Small intestine (tissue), 7 donors: ENCODE measurements around the gene CUL3. TPM values are rescaled to one million over a fixed set of nuclear protein-coding genes. Genes with fewer than 3 reads are reported as not detected.
"Not testable (repeated sequence)": the region's sequence is repeated elsewhere in the genome, so short reads cannot be mapped to it uniquely, and the experiment has no call there.

Source experiments
- DNase-seq, 2 donors: peaks; one replicate each; pipeline versions ENCODE4 v3.0.0 to v3.0.0-alpha.2; 2013
- FAIRE-seq: peaks from 2 replicates; lab custom pipeline; 2012; peaks lifted over from hg19 to GRCh38; lab: Jason Lieb, UNC
- H3K27ac ChIP-seq, 3 donors: one replicate each; pipeline ENCODE4 v1.5.1; 2013; ENCODE audit warnings: low read length in 2 of 3, mild to moderate bottlenecking in 2 of 3, control low read depth in 1 of 3, inconsistent platforms in 1 of 3, low read depth in 1 of 3, moderate library complexity in 1 of 3
- H3K27me3 ChIP-seq, 3 donors: one replicate each; pipeline ENCODE4 v1.6.1; 2013; ENCODE audit warnings: low read length in 3 of 3, inconsistent platforms in 1 of 3; ENCODE audit not compliant: control insufficient read depth in 3 of 3, insufficient read depth in 3 of 3
- H3K36me3 ChIP-seq, 3 donors: one replicate each; pipeline ENCODE4 v1.6.1; 2013; ENCODE audit warnings: low read length in 3 of 3, inconsistent platforms in 1 of 3, low read depth in 1 of 3, mild to moderate bottlenecking in 1 of 3, moderate library complexity in 1 of 3; ENCODE audit not compliant: control insufficient read depth in 3 of 3, insufficient read depth in 2 of 3
- H3K4me1 ChIP-seq, 3 donors: one replicate each; pipeline ENCODE4 v1.6.1; 2013; ENCODE audit warnings: low read length in 2 of 3, inconsistent platforms in 1 of 3, low read depth in 1 of 3, mild to moderate bottlenecking in 1 of 3, moderate library complexity in 1 of 3; ENCODE audit not compliant: control insufficient read depth in 3 of 3, insufficient read depth in 2 of 3
- H3K4me3 ChIP-seq, 3 donors: one replicate each; pipeline ENCODE4 v1.5.1; 2013; ENCODE audit warnings: low read length in 3 of 3, control low read depth in 1 of 3, inconsistent platforms in 1 of 3, low read depth in 1 of 3, mild to moderate bottlenecking in 1 of 3, moderate library complexity in 1 of 3
- H3K9me3 ChIP-seq, 2 donors: one replicate each; pipeline ENCODE4 v1.6.1; 2013; ENCODE audit warnings: low read depth in 1 of 2, low read length in 1 of 2; ENCODE audit not compliant: control insufficient read depth in 2 of 2, insufficient read depth in 1 of 2
- WGBS, 3 donors: extraction: QIAGEN DNeasy Blood & Tissue Kit; methylation state at CpG; one replicate each; pipeline ENCODE4 v1.1.7; 2013; 5-methylcytosine and 5-hydroxymethylcytosine counted together
- polyA plus RNA-seq, 4 donors: library from polyadenylated mRNA; stranded (reverse) in 3 of 4; unstranded in 1 of 4; fragments of 200-250 nt in 3 of 4; fragments of 120-200 nt in 1 of 4; gene quantifications; one replicate each; pipeline versions ENCODE4 v1.2.1 to v1.2.3, GENCODE V29; 2013
- donor health status: healthy with polysubstance abuse.
- donor health status: control.
- donor health status: control.
- donor health status: Bipolar disorder and iron deficiency.
- donor health status: healthy.

CUL3 gene
- polyA plus RNA-seq, 4 donors: 56.7 to 102 (median 77.6) TPM

GRCh38 chr2:224524657-224525056, 60.5 kb downstream of the CUL3 start:
- Histone ChIP-seq H3K27ac (peak overlapping the region in 2 of 3 donors; percentile 64 to 85), H3K4me1 (peaks cover 0 to 16% (median 5%) of the 10 kb centered on the region in 3 donors)
- FAIRE-seq: no peak

GRCh38 chr2:224523626-224524577, 61.3 kb downstream of the CUL3 start:
- H3K4me1 ChIP-seq: peaks cover 0 to 16% (median 5%) of the 10 kb centered on the region in 3 donors
- peak in 1 of 2 donors; percentile 19 for DNase-seq
- 70 to 85% (median 77%) methylated on average over 6 of the region's 6 CpGs for WGBS, 3 donors
- H3K4me3 ChIP-seq: no peak overlapping the region
- peaks cover 0 to 2% (median 0%) of the 10 kb centered on the region in 3 donors for H3K36me3 ChIP-seq
- peak overlapping the region in 2 of 3 donors; percentile 64 to 85 for H3K27ac ChIP-seq
- H3K9me3 ChIP-seq: no peaks in the 10 kb centered on the region
- FAIRE-seq: no peak
- no peaks in the 10 kb centered on the region for H3K27me3 ChIP-seq

More at GRCh38 chr2:224524657-224525056, 60.5 kb downstream of the CUL3 start:
- WGBS, 3 donors: 63 to 73% (median 69%) methylated on average over 2 of the region's 2 CpGs
- Histone ChIP-seq H3K4me3 (no peak overlapping the region), H3K9me3 (no peaks in the 10 kb centered on the region), H3K36me3 (peaks cover 0 to 2% (median 0%) of the 10 kb centered on the region in 3 donors), H3K27me3 (no peaks in the 10 kb centered on the region)
- DNase-seq: no peak

DNA sequence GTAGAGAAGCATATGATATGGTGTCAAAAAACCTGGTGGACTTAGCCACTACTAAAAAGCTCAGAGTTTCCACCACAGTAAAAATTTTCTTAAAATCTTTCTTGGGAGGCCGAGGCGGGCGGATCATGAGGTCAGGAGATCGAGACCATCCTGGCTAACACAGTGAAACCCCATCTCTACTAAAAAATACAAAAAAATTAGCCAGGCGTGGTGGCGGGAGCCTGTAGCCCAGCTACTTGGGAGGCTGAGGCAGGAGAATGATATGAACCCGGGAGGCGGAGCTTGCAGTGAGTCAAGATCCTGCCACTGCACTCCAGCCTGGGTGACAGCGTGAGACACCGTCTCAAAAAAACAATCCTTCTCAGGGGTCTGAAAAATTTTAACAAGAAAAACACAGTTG, 62.7 kb downstream of the CUL3 start:
- H3K4me3 ChIP-seq, H3K36me3 ChIP-seq, H3K9me3 ChIP-seq, FAIRE-seq, H3K27ac ChIP-seq, DNase-seq, H3K27me3 ChIP-seq: not testable (repeated sequence)
- 94 to 99% (median 99%) methylated on average over 10 of the region's 10 CpGs for WGBS, 3 donors
- peaks cover 0 to 16% (median 5%) of the 10 kb centered on the region in 3 donors for H3K4me1 ChIP-seq

DNA sequence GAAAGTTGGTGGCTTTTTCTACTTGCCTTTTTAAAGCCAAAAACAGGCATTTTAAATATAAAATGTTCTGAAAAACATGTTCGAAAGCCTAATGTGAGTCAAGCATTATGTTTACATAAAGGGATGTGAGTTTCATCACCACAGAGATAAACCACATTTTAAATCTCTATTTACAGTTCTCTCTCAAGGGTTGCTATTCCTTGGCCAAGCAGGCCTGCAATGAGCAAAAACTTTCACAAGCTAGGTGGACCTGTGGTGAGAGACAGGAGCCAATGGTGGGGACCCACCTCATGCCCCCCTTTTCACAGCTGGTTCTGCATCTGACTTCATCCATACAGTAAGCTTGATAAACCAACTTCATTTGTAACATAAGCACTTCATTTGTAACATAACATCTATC, 65.1 kb downstream of the CUL3 start:
- no peaks in the 10 kb centered on the region for H3K9me3 ChIP-seq
- H3K36me3 ChIP-seq: peaks cover 0 to 3% (median 0%) of the 10 kb centered on the region in 3 donors
- peak overlapping the region in 1 of 3 donors; percentile 58 for H3K27ac ChIP-seq
- FAIRE-seq (no peak), DNase-seq (peak in 1 of 2 donors; percentile 7)
- WGBS, 3 donors: 39 to 83% (median 68%) methylated on average over 1 of the region's 1 CpG
- peaks cover 0 to 11% (median 5%) of the 10 kb centered on the region in 3 donors for H3K4me1 ChIP-seq
- H3K27me3 ChIP-seq: no peaks in the 10 kb centered on the region
- no peak overlapping the region for H3K4me3 ChIP-seq

- Histone ChIP-seq H3K27ac (no peak overlapping the region), H3K4me3 (no peak overlapping the region), H3K36me3 (peaks cover 0 to 3% (median 0%) of the 10 kb centered on the region in 3 donors), H3K4me1 (peaks cover 0 to 9% (median 5%) of the 10 kb centered on the region in 3 donors), H3K27me3 (no peaks in the 10 kb centered on the region), H3K9me3 (no peaks in the 10 kb centered on the region)
- FAIRE-seq (no peak), DNase-seq (no peak)
- 84 to 93% (median 91%) methylated on average over 4 of the region's 4 CpGs for WGBS, 3 donors
Measured at GRCh38 chr2:224518806-224519580, 66.2 kb downstream of the CUL3 start.

GRCh38 chr2:224517963-224518362, 67.2 kb downstream of the CUL3 start:
- Histone ChIP-seq H3K4me3 (no peak overlapping the region), H3K4me1 (peaks cover 0 to 6% (median 5%) of the 10 kb centered on the region in 3 donors), H3K36me3 (peaks cover 0 to 3% (median 2%) of the 10 kb centered on the region in 3 donors), H3K27me3 (no peaks in the 10 kb centered on the region), H3K9me3 (no peaks in the 10 kb centered on the region), H3K27ac (no peak overlapping the region)
- WGBS, 3 donors: 76 to 90% (median 80%) methylated on average over 2 of the region's 2 CpGs
- no peak for FAIRE-seq
- no peak for DNase-seq

GRCh38 chr2:224516393-224516792, 68.8 kb downstream of the CUL3 start:
- not testable (repeated sequence) for H3K36me3 ChIP-seq, DNase-seq, H3K9me3 ChIP-seq, H3K4me1 ChIP-seq, FAIRE-seq, H3K27me3 ChIP-seq, H3K4me3 ChIP-seq, H3K27ac ChIP-seq
- WGBS, 3 donors: 93 to 96% (median 95%) methylated on average over 10 of the region's 10 CpGs

DNA sequence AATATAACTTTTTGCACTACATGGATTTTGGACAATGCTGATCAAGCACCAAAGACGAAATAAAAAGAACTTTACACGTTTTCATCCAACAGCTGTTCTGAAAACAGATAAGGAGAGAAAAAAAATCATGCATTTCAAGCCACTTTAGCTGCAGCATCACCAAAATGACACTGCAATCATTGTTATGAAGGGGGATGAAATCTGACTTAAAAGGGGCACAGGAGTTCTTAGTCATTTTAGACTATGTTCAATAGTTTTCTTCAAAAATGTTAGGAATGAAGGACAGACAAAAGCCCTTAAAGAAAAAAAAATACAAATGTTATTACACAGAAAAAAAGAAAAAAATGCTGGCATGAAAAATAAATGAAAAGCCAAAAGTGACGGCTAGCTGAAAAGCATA, 71.2 kb downstream of the CUL3 start:
- Histone ChIP-seq H3K4me1 (no peaks in the 10 kb centered on the region), H3K9me3 (no peaks in the 10 kb centered on the region), H3K36me3 (peaks cover 2 to 9% (median 2%) of the 10 kb centered on the region in 3 donors), H3K4me3 (no peak overlapping the region), H3K27me3 (no peaks in the 10 kb centered on the region), H3K27ac (no peak overlapping the region)
- DNase-seq (no peak), FAIRE-seq (peak; percentile 30)
- 51 to 79% (median 56%) methylated on average over 3 of the region's 3 CpGs for WGBS, 3 donors
